Calu3 (cell line): ENCODE data around the gene CCSER1. TPM values are rescaled to one million over a fixed set of nuclear protein-coding genes. Genes with fewer than 3 reads are reported as not detected.

Source experiments
- BruUV-seq: library from RNA; stranded (reverse); fragments of 400-500 nt; replicated peaks from 2 replicates; lab custom pipeline; 2021; lab: Mats Ljungman, UMichigan
- CTCF ChIA-PET: fragments of 300-600 bp; sonication (Branson Sonifier 250); formaldehyde crosslinking; loops from one replicate; lab custom pipeline; 2022; ENCODE audit warnings: antibody characterized with exemption; lab: Charles Lee
- DNase-seq: peaks from one replicate; pipeline ENCODE4 v3.0.0; 2022
- H3K27ac Mint-ChIP-seq: one replicate; pipeline ENCODE4 v1.8.0; 2022; ENCODE audit warnings: mixed read lengths; ENCODE audit not compliant: unreplicated experiment
- H3K27me3 Mint-ChIP-seq: one replicate; pipeline ENCODE4 v1.8.0; 2022; ENCODE audit warnings: mixed read lengths; ENCODE audit not compliant: unreplicated experiment
- H3K36me3 Mint-ChIP-seq: one replicate; pipeline ENCODE4 v1.8.0; 2022; ENCODE audit warnings: mild to moderate bottlenecking, moderate library complexity, mixed read lengths; ENCODE audit not compliant: insufficient read depth, unreplicated experiment
- H3K4me1 Mint-ChIP-seq: one replicate; pipeline ENCODE4 v1.8.0; 2022; ENCODE audit warnings: mild to moderate bottlenecking, low read depth, mixed read lengths; ENCODE audit not compliant: unreplicated experiment
- H3K4me3 Mint-ChIP-seq: one replicate; pipeline ENCODE4 v1.8.0; 2022; ENCODE audit warnings: mild to moderate bottlenecking, low read depth, moderate library complexity, mixed read lengths; ENCODE audit not compliant: unreplicated experiment
- H3K9me3 Mint-ChIP-seq: one replicate; pipeline ENCODE4 v1.8.0; 2022; ENCODE audit warnings: low read depth, mixed read lengths; ENCODE audit not compliant: unreplicated experiment
- intact Hi-C: fragments of 100-400 bp; cut with micrococcal nuclease; formaldehyde crosslinking; loops from one replicate; pipeline ENCODE4 v1.10.0; 2022; ENCODE audit not compliant: unreplicated experiment
- total RNA-seq: library from RNA; stranded (reverse); gene quantifications from 2 replicates; pipeline ENCODE4 v1.2.3, GENCODE V29; 2022
- TF ChIP-seq, protein P1 (sequence below): fragments of 200-600 bp; IDR thresholded peaks from one replicate; pipeline ENCODE4 v1.8.0; 2022; ENCODE audit warnings: antibody characterized with exemption; ENCODE audit not compliant: unreplicated experiment

CCSER1 gene
- total RNA-seq, 1 experiment from 2014 or later, result 6.2 TPM

- Mint-ChIP-seq H3K27ac (no peak overlapping the region), H3K27me3 (no peaks in the 10 kb centered on the region), H3K36me3 (no peaks in the 10 kb centered on the region), H3K9me3 (peaks cover 3% of the 10 kb centered on the region), H3K4me3 (no peak overlapping the region), H3K4me1 (peaks cover 27% of the 10 kb centered on the region)
- CTCF ChIA-PET, result no interaction called here
- intact Hi-C loops, result no loop called here
- no TSS peak for BruUV-seq
- DNase-seq, result no peak
- TF ChIP-seq, protein P1, sequence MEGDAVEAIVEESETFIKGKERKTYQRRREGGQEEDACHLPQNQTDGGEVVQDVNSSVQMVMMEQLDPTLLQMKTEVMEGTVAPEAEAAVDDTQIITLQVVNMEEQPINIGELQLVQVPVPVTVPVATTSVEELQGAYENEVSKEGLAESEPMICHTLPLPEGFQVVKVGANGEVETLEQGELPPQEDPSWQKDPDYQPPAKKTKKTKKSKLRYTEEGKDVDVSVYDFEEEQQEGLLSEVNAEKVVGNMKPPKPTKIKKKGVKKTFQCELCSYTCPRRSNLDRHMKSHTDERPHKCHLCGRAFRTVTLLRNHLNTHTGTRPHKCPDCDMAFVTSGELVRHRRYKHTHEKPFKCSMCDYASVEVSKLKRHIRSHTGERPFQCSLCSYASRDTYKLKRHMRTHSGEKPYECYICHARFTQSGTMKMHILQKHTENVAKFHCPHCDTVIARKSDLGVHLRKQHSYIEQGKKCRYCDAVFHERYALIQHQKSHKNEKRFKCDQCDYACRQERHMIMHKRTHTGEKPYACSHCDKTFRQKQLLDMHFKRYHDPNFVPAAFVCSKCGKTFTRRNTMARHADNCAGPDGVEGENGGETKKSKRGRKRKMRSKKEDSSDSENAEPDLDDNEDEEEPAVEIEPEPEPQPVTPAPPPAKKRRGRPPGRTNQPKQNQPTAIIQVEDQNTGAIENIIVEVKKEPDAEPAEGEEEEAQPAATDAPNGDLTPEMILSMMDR, result no peak
Observed at GRCh38 chr4:91631335-91631734, 1504.1 kb downstream of the CCSER1 start.

DNA sequence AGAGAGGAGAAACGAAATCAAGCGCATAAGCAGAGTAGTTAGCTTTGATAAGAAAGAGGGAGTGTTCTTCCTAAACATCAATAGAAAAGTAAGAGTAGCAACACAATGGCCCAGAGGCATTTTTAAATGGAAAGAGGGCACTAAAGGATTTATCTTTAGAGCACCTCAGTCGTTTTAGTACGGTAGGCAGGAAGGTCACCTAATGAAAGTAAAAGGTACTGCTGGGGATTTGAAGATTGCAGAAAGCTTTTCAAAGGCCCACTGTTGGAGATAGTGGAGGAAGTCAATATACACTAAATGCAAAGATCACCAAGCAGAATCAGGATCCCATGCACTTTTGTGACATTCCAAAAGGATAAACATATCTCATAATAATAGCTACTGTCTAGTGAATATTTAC lies 1508.9 kb downstream of the CCSER1 start:
- Mint-ChIP-seq H3K27ac (no peak overlapping the region), H3K27me3 (no peaks in the 10 kb centered on the region), H3K36me3 (no peaks in the 10 kb centered on the region), H3K4me1 (peaks cover 29% of the 10 kb centered on the region), H3K4me3 (no peak overlapping the region), H3K9me3 (peaks cover 6% of the 10 kb centered on the region)
- TF ChIP-seq, protein P1, result no peak
- intact Hi-C loops, result no loop called here
- DNase-seq, result no peak
- CTCF ChIA-PET, result no interaction called here
- no TSS peak for BruUV-seq

Other genes starting within 250 kb of the CCSER1 start
- gene MMRN1, start 232.5 kb upstream of the CCSER1 start, total RNA-seq, result not detected in 2 replicates